CMK (cell line): ENCODE measurements around the gene CEP112.
"Not testable (repeated sequence)": the region's sequence is repeated elsewhere in the genome, so short reads cannot be mapped to it uniquely, and the experiment has no call there.

Experiments used
- DNase-seq: peaks from one replicate; pipeline ENCODE4 v3.0.0-alpha.2; 2010; ENCODE audit warnings: low read depth

The CEP112 gene

DNA sequence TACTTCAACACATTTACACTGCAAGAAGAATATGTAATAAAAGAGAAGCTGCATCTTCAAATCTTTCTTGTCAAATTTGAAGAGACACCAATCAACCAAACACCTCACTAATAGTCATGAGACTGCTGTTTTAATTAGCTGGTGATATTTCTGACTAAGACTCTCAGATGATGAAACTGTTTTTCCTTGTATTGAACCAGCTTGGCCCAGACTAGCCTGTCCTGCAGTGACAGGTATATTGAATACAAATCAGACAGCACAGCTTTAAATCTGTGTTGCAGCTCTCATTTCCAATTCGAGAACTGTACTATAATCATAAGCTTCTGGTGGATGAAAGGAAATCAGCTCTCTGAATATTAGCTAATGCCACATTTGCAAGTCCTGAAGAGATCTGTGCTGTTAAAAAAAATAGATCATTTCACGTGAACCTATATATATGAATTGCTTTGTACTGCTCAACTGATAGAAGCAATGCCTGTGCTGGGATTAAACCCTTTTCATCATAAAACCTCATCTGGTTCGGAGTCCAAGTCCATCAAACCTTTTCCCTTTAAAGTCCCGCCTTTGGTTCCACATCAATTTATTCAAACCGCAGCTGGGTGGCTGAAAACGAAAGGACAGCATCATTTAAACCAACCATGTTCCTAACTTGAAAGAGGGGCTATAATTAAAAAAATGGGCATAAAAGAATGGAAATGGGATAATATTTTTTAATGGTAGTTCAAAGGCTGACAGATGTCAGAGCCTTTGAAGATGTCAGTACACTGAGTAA, 306.2 kb downstream of the CEP112 start:
- no peak for DNase-seq

DNA sequence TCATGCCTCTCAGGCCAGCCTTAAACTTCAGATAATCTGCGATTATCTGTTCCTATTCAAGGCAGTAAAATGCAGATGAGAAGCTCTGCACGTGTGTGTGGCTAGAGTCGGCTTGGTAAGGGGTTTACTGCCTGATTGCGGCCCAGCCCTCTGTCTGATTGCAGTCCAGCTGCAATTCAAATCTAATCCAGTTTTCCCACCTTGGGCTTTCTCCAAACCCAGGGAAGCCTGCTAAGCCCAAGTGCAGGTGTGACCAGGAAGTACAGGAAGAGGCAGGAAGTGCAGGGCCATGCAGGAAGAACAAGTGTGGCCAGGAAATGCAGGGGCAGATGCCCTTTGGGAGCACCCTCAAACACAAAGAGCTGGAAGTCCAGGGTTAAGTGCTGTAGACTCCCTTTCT, 314.9 kb downstream of the CEP112 start:
- no peak for DNase-seq

DNA sequence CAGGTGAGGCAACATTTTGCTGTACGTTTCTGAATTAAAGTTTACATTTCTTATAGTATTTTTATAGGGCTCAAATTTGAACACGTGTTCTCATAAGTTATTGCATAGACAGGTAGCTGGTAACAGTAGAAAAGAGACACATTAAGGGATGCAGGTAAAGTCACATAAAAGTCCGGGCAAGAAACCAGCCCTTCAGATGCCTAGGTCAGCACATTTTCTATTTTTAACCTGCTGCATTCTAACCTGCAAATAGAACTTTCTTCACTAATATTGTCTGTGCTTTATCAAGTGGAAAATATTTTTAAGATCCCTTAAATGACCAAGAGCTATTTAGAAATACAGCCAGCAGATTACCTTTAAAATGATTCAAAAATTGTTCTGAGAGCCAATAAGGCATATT, 323.1 kb downstream of the CEP112 start:
- DNase-seq: no peak

DNA sequence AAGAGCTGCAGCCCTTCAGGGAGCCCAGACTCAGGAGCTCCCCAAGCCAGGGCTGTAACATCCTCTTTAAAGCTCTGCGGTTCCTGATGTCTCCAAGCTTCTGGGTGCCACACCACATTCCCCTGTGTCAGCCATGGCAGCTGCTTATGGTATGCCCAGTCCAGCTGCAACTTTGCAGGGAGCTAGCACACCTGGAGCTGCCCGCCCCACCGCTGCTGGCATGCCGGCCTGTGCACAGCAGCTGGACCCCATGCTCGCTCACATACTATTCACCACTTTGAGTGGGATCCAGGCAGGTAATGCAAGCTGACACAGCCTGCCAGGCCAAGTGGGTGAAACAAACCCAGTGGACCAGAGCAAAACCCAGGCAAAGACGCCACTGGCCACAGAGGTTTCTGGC, 324.9 kb downstream of the CEP112 start:
- DNase-seq: no peak

DNA sequence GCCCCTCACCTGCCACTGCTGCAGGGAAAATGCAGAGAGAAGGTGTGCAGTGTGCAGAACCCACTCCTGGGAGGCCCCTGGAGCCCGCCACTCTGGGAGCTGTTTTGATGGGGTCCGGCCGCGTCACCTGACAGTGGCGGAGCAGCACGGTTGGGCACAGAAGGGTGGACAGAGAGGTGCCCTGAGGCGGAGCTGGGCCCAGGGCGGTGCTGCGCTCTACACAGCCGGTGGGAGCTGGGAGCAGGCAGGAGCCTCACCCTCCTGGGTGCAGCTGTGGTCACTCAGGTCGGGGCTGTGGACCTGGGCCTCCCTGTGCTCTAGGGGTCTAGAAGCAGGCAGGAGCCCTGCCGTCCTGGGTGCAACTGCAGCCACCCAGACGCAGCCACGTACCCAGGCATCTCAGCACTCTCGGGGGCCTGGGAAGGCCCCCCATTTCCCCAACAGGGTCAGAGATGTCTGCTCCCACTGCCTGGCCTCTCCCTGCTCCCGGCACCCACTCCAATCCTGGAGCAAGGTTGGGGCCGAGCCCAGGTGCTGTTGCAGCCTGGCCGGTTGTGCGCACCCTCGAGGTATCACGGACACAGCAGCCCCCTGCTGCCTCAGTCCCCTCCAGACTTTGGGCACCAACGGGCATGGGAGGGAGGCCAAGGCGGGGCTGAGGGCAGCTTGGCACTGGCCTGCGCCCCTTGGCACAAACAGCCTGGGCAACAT, 326.1 kb downstream of the CEP112 start:
- DNase-seq: no peak

DNA sequence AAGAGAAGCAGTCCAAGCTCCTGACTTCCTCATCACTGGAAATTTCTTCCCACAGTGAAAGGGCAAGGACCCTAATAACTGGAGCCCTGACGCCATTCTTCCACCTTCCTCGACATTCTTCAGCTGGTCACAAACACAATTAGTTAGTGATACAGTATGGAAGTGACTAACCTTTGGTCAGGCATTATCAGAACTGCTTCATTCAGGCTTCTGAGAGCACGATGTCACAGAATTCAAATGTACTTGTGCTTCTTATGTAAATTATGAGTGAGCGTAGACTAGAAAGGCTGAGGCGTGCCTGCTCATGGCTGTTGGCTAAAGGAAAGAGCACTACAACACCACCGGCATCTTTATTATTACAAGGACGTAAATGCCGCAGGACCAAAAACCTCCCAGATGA, 327.5 kb downstream of the CEP112 start:
- no peak for DNase-seq

DNA sequence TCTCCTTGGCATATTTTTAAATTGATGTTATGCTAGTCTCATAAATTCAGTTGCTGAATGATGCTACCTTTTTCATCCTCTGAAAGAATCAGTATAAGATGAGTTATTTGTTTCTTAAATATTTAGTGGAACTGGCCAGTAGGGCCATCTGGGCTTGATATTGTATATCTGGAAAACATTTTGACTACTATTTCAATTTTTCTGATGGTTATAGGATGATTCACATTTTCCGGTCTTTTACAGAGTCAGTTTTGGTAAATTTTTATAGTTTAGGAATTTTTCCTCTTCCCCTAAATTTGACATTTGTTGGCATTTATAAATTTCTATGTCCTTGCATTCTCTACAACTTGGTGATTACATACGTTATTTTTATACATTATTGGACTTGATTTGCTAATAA, 334.2 kb downstream of the CEP112 start:
- no peak for DNase-seq

DNA sequence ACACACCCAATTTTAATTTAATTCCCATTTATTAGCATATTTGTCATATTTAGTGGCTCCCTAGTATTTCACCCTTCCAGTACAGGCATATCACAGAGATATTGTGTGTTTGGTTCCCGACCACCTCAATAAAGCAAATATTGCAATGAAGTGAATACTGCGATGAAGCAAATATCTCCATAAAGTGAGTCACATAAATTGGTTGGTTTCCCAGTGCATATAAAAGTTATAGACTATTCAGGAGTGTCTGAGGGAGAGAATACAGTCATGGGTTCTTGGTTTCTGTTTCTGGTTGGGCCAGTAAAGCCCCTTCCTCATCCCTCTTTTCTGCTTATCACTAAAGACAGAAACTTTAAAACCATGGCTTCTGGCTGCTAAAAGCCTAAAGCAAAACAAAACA, 335.1 kb downstream of the CEP112 start:
- DNase-seq: no peak

DNA sequence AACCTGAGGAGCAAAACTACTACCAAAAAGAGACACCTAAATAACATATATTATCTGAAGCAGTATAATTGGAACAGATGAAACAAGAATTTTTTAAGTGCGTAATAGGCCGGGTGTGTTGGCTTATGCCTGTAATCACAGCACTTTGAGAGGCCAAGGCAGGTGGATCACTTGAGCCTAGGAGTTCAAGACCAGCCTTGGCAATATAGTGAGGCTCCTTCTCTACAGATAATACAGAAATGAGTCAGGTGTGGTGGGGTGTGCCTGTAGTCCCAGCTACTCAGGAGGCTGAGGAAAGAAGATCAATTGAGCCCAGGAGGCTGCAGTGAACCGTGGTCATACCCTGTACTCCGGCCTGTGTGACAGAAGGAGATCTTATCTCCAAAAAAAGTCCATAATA, 336.3 kb downstream of the CEP112 start:
- DNase-seq: no peak

DNA sequence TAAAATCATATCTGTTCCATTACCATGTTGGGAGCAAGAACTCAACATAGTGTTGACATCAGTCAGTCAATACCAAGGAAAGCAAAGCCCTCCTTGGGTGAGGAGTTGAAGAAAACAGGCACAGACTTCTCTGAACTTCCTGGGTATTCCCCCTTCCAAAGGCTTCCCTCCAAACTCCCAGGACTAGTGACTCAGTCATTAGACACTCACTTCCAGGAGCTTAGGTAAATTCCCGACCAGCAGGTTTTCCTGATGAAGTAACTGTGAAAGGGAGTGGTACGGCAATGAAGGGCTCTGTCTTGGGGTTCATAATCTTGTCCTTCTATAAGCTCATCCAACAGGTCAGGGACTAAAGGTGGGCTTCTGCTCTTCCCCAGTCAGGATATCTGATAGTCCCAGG, 336.7 kb downstream of the CEP112 start:
- DNase-seq: no peak

DNA sequence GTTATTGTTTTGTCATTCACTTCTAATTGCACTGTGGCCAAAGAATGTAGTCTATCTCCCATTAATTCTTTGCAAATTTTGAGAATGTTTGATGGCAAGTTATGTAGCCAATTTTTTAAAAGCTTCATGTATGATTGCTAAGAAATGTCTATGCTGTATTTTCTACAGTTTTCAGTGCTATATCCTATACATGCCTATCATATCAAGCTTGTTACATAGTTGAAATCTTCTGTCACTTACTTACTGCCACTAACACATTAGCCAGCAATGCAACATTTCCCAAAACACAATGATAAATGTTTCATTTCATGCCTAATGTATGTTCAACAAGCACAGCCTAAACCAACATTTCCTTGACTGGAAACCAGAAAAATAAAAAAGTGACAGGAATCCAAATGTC, 338.1 kb downstream of the CEP112 start:
- no peak for DNase-seq

DNA sequence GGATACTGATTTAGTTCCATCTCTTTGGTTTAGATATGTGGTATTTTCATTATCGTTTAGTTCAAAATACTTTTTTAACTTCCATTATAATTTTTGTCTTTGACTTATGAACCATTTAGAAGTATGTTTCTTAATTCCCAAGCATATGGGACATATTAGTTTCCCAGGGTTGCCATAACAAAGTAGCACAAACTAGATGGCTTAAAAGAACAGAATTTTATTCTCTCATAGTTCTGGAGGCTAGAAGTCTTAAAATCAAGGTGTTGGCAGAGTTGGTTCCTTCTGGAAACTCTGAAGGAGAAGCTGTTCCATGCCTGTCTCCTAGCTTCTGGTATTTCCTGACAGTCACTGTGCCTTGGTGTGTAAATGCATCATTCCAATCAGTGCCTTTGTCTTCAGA, 339.0 kb downstream of the CEP112 start:
- DNase-seq: no peak

DNA sequence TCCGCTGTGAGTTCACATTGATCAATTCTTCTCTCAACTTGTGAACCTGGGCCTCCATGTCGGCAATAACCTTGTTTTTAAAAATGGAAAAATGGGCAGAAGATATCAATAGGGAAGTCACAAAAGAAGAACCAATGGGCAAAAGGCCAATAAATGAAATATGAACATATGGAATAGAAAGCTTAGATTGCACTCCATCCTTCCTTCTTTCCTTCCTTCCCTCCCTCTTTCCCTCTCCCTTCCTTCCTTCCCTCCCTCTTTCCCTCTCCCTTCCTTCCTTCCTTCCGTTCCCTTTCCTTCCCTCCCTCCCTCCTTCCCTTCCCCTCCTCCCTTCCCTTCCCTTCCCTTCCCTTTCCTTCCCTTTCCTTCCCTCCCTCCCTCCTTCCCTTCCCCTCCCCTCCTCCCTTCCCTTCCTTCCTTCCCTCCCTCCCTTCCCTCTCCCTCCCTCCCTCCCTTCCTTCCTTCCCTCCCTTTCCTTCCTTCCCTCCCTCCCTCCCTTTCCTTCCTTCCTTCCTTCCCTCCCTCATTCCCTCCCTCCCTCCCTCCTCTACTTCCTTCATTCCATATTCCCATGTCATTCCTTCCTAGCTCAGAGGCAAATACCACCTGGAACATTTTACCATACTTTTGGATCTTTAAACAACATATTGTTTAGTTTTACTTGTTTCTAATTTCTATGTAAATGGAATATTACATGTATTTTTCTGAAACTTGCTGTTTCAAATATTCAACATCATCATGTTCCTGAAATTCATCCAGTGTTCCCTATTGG, 339.8 kb downstream of the CEP112 start:
- DNase-seq: no peak

DNA sequence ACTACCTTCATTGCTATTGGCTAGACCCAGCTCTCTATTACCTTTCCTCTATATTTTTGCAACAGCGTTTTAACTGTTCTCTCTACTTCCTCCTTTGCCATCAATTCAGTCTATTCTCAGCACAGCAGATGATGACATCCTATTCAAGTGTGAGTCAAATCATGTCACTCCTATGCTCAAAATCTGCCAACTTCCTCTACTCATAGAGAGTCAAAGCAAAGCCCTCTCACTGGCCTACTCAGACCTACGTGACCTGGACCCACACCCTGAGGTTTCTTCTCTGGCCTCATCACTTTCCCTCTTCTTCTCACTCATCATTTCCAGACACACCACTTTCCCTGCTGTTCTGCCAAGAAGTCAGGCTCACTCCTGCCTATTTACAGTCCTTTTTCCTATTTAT, 341.4 kb downstream of the CEP112 start:
- no peak for DNase-seq

DNA sequence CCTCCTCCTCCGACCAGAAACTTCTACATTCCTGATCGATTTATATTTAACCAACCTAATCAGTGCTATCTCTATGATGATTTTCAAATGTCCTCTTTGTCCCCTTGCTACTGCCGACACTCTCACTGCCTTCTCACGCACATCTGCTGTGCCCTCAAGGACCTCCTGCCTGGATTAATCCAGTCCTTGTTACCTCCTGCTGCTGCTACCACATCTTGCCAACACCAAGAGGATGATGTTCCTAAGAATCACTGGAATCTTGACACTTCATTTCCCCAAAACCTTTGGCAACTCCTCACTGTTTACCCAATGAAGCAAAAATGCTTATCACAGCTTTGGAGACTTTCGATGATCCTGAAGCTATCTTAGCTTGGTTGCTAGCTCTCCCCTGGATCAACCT, 343.2 kb downstream of the CEP112 start:
- no peak for DNase-seq

DNA sequence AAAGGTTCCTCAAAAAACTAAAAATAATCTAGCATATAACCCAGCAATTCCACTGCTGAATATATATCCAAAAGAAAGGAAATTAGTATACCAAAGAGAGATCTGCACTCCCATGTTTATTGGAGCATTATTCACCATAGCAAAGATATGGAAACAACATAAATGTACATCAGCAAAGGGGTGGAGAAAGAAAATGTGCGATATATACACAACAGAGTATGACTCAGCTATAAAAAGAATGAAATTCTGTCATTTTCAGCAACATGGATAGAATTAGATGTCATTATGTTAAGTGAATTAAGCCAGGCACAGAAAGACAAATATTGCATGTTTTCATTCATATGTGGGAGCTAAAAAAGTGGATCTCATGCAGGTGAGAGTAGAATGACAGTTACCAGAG, 350.8 kb downstream of the CEP112 start:
- no peak for DNase-seq

DNA sequence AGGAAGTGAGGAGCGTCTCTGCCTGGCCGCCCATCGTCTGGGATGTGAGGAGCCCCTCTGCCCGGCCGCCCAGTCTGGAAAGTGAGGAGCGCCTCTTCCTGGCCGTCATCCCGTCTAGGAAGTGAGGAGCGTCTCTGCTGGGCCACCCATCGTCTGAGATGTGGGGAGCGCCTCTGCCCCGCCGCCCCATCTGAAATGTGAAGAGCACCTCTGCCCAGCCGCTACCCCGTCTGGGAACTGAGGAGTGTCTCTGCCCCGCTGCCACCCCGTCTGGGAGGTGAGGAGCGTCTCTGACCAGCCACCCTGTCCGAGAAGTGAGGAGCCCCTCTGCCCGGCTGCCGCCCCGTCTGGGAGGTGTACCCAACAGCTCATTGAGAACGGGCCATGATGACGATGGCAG, 354.7 kb downstream of the CEP112 start:
- not testable (repeated sequence) for DNase-seq

DNA sequence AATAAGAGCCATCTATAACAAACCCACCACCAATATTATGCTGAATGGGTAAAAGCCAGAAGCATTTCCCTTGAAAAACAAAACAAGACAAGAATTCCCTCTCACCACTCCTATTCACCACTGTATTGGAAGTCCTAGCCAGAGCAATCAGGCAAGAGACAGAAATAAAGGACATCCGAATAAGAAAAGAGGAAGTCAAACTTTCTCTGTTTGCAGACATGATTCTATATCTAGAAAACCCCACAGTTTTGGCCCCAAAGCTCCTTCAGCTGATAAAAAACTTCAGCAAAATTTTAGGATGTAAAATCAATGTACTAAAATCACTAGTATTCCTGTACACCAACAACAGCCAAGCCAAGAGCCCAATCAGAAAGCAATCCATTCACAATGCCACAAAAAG, 358.7 kb downstream of the CEP112 start:
- no peak for DNase-seq

DNA sequence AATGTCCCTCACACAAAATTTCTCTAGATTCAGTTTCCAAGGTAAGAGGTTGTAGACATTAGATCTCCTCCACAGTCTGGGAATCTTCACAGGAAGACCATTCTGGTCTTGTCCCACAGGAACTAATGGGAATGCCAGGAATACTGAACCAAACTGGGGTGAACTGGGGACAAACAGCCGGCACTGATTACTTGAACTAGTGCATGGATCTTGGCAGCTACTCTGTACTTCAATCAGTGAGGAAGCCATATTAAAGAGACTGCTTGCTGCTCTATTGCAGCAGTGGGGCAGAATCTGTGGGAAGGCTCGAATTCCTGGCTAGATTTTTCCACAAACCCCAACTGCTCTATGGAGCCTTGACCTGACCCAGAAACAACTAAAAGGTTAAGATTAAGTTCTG, 361.6 kb downstream of the CEP112 start:
- no peak for DNase-seq

DNA sequence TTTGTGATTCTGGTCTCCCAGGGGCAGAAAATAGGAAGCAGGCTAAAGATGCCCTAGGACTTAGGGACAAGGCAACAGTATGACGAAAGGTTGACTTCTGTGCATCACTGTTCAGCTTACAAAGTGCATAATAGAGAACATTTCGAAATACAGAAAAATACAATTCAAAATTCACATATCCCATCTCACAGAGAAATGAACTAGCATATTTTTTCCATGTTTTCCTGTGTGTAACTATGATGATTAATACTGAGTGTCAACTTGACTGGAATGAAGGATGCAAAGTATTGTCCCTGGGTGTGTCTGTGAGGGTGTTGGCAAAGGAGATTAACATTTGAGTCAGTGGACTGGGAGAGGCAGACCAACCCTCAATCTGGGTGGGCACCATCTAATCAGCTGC, 365.4 kb downstream of the CEP112 start:
- not testable (repeated sequence) for DNase-seq

DNA sequence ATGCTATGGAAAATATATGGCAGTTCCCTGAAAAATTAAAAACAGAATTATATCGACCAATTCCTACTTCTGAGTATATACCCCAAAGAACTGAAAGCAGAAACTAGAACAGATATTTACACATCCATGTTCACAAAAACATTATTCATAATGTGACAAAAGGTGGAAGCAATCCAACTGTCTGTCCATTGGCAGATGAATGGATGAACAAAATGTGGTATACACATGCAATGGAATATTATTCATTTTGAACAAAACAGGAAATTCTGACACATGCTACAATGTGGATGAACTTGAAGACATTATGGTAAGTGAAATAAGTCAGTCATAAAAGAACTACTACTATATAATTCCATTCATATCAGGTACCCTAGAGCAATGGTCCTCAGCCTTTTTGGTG, 367.0 kb downstream of the CEP112 start:
- DNase-seq: no peak

DNA sequence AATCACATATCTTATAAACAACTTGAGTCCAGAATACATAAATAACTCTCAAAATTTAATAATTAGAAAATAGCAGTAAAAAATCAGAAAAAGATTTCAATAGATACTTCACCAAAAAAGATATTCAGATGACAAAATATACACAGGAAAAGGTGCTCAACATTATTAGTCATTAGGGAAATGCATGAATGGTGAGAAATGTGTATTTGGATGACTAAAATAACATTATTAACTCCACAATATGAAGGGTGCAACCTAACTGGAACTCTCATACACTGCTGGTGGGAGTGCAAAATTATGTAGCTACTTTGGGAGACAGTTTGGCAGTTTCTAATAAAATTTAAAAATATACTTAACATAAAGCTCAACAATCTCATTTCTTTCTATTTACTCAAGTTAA, 368.2 kb downstream of the CEP112 start:
- DNase-seq: no peak

DNA sequence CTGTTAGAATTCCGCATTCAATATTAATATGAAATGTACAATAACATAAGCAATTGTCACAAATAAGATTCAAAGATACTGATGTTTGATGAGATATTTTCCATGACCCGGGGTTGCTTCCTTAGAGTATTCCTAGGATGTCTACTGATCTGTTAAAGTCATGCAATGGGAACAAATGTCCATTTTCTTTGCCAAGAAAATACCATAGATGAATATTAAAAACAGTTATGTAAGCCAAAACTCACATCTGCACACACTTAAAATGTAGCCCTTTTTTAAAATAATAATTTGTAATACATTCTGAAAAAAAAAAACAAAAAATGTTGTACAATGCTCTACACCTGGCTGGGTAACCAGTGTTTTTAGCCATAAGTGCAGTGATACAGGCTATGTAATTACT, 371.1 kb downstream of the CEP112 start:
- DNase-seq: no peak
